ENCODE measurements around the gene UNC13A. TPM values are rescaled to one million over a fixed set of nuclear protein-coding genes. Genes with fewer than 3 reads are reported as not detected.
"Not testable (repeated sequence)": the region's sequence is repeated elsewhere in the genome, so short reads cannot be mapped to it uniquely, and the experiment has no call there.

The UNC13A gene
- total and polyA plus RNA-seq, 12 donors: 0.02 to 0.72 (median 0.06) TPM; not detected in 2

GRCh38 chr19:17555929-17556813 lies 132.0 kb downstream of the UNC13A start:
- peak; percentile 69 to 75 for DNase-seq
- H3K4me1 ChIP-seq: peaks cover 8 to 79% (median 57%) of the 10 kb centered on the region in 9 donors

GRCh38 chr19:17555480-17555928 lies 132.7 kb downstream of the UNC13A start, which contains the start of gene COLGALT1:
TSS of gene COLGALT1 (plus strand) at chr19:17555649. CDS start at chr19:17555714, 65 bp downstream.
- Histone ChIP-seq H3K27me3 (no peaks in the 10 kb centered on the region), H3K27ac (peak within 1 kb of the TSS; percentile 55 to 94 (median 91)), H3K4me3 (peak within 1 kb of the TSS; percentile 73 to 95 (median 86)), H3K9me3 (no peaks in the 10 kb centered on the region), H3K4me1 (peaks cover 8 to 73% (median 50%) of the 10 kb centered on the region in 9 donors), H3K36me3 (peaks cover 0 to 35% (median 4%) of the 10 kb centered on the region in 9 donors)
- intact Hi-C loops (cut with DNase I): loop anchor here in 1 of 10 donors (5.0 kb wide), 1 partner anchor 43 kb away; the partner anchor contains the start of gene PGLS
- 0% methylated on average over 57 to 64 of the region's 64 CpGs for WGBS, 2 donors
- no peak for TF ChIP-seq CTCF (IDR thresholded peaks at IDR 0.05)
- DNase-seq (peak; percentile 98 to 99), ATAC-seq (peak; percentile 95 to 98 (median 96))

More at GRCh38 chr19:17555929-17556813, 132.0 kb downstream of the UNC13A start:
- peaks cover 0 to 41% (median 4%) of the 10 kb centered on the region in 9 donors for H3K36me3 ChIP-seq
- H3K9me3 ChIP-seq: no peaks in the 10 kb centered on the region
- H3K27ac ChIP-seq: peak overlapping the region; percentile 55 to 94 (median 91)
- TF ChIP-seq CTCF (IDR thresholded peaks at IDR 0.05): peak in 1 of 9 donors; percentile 8
- peak; percentile 27 to 61 (median 45) for ATAC-seq
- WGBS, 2 donors: 7 to 8% methylated on average over 46 of the region's 46 CpGs
- H3K4me3 ChIP-seq: peak overlapping the region; percentile 73 to 95 (median 86)
- intact Hi-C loops (cut with DNase I): loop anchor here in 1 of 10 donors (5.0 kb wide), 1 partner anchor 44 kb away; the partner anchor contains the start of gene PGLS
- H3K27me3 ChIP-seq: no peaks in the 10 kb centered on the region

GRCh38 chr19:17554968-17555479 lies 133.1 kb downstream of the UNC13A start:
- Histone ChIP-seq H3K36me3 (peaks cover 0 to 30% (median 4%) of the 10 kb centered on the region in 9 donors), H3K4me3 (peak overlapping the region in 9 of 10 donors; percentile 73 to 95 (median 87)), H3K27me3 (no peaks in the 10 kb centered on the region), H3K4me1 (peaks cover 8 to 68% (median 46%) of the 10 kb centered on the region in 9 donors), H3K9me3 (no peaks in the 10 kb centered on the region), H3K27ac (peak overlapping the region; percentile 55 to 94 (median 91))
- WGBS, 2 donors: 13% methylated on average over 19 of the region's 19 CpGs
- TF ChIP-seq CTCF (IDR thresholded peaks at IDR 0.05): no peak
- ATAC-seq (peak in 1 of 8 donors; percentile 0), DNase-seq (no peak)
- intact Hi-C loops (cut with DNase I): loop anchor here in 1 of 10 donors (5.0 kb wide), 1 partner anchor 43 kb away; the partner anchor contains the start of gene PGLS

- Histone ChIP-seq H3K4me3 (no peak overlapping the region), H3K36me3 (peaks cover 0 to 12% (median 0%) of the 10 kb centered on the region in 9 donors), H3K4me1 (peaks cover 8 to 51% (median 36%) of the 10 kb centered on the region in 9 donors), H3K27ac (peak overlapping the region in 9 of 10 donors; percentile 54 to 88 (median 74)), H3K27me3 (no peaks in the 10 kb centered on the region), H3K9me3 (no peaks in the 10 kb centered on the region)
- 18 to 19% methylated on average over 7 of the region's 7 CpGs for WGBS, 2 donors
- DNase-seq: peak; percentile 43 to 93
- no peak for TF ChIP-seq CTCF (IDR thresholded peaks at IDR 0.05)
- peak; percentile 54 to 85 (median 70) for ATAC-seq
- intact Hi-C loops (cut with DNase I): loop anchor here in 1 of 10 donors (1.0 kb wide), 1 partner anchor 41 kb away; no protein-coding TSS in a partner anchor
Measured at GRCh38 chr19:17553256-17553655, 134.9 kb downstream of the UNC13A start.

GRCh38 chr19:17552735-17553134 lies 135.4 kb downstream of the UNC13A start:
- not testable (repeated sequence) for H3K4me3 ChIP-seq, H3K9me3 ChIP-seq, DNase-seq, H3K36me3 ChIP-seq, ATAC-seq, H3K27me3 ChIP-seq
- intact Hi-C loops (cut with DNase I): loop anchor here in 1 of 10 donors (1.0 kb wide), 1 partner anchor 40 kb away; no protein-coding TSS in a partner anchor
- H3K4me1 ChIP-seq: peaks cover 8 to 49% (median 36%) of the 10 kb centered on the region in 9 donors
- 97 to 98% methylated on average over 4 of the region's 4 CpGs for WGBS, 2 donors
- peak overlapping the region in 6 of 10 donors; percentile 9 to 88 (median 80) for H3K27ac ChIP-seq
